IMR-90 (cell line): ENCODE measurements around the gene TRIO. TPM values are rescaled to one million over a fixed set of nuclear protein-coding genes. Genes with fewer than 3 reads are reported as not detected.
A peak's percentile ranks its signal among the peaks of the same experiment; 100 is the strongest.

Experiments used
- ATAC-seq: fragments of 200-7000 bp; cut with Tn5 transposase; 2 replicates; pipeline ENCODE4 v1.9.1; 2020; ENCODE audit warnings: low read depth, mild to moderate bottlenecking, moderate library complexity
- BruUV-seq: library from RNA; stranded (reverse); fragments of 400-500 nt; replicated peaks from 2 replicates; lab custom pipeline; 2021; lab: Mats Ljungman, UMichigan
- CTCF ChIA-PET: fragments of 300-600 bp; formaldehyde crosslinking; extraction: SDS; loops from one replicate; lab custom pipeline; 2021; ENCODE audit warnings: antibody characterized with exemption; lab: Yijun Ruan, JAX
- POLR2A ChIA-PET: fragments of 300-600 bp; sonication (Branson Sonifier 250); formaldehyde crosslinking; loops from one replicate; lab custom pipeline; 2022; ENCODE audit warnings: antibody characterized with exemption; ENCODE audit not compliant: unreplicated experiment; lab: Charles Lee
- DNase-seq: peaks from one replicate; pipeline ENCODE4 v3.0.0; 2013
- H2AFZ ChIP-seq: replicated peaks from 2 replicates; pipeline ENCODE3; 2013; ENCODE audit warnings: low read length, mild to moderate bottlenecking; ENCODE audit not compliant: poor library complexity
- H2AK5ac ChIP-seq: 2 replicates; pipeline ENCODE4 v1.6.1; 2013; ENCODE audit warnings: low read depth, low read length, inconsistent platforms
- H2AK9ac ChIP-seq: replicated peaks from 2 replicates; pipeline ENCODE3; 2013; ENCODE audit warnings: mild to moderate bottlenecking, low read depth, low read length, moderate library complexity; ENCODE audit not compliant: poor library complexity
- H2BK120ac ChIP-seq: 2 replicates; pipeline ENCODE4 v1.6.1; 2013; ENCODE audit warnings: low read depth, low read length, inconsistent platforms
- H2BK15ac ChIP-seq: 3 replicates; pipeline ENCODE4 v1.6.1; 2013; ENCODE audit warnings: low read depth, low read length, inconsistent platforms
- H2BK20ac ChIP-seq: 2 replicates; pipeline ENCODE4 v1.6.1; 2013; ENCODE audit warnings: low read depth, mild to moderate bottlenecking, inconsistent platforms, low read length, moderate library complexity
- H2BK5ac ChIP-seq: 2 replicates; pipeline ENCODE4 v1.6.1; 2013; ENCODE audit warnings: mild to moderate bottlenecking, low read depth, low read length, inconsistent platforms; ENCODE audit not compliant: poor library complexity, severe bottlenecking
- H3K14ac ChIP-seq: replicated peaks from 2 replicates; pipeline ENCODE4 v1.6.1; 2013; ENCODE audit warnings: low read depth, low read length, inconsistent platforms
- H3K18ac ChIP-seq: 2 replicates; pipeline ENCODE4 v1.6.1; 2013; ENCODE audit warnings: low read depth, low read length, control low read depth
- H3K23ac ChIP-seq: 2 replicates; pipeline ENCODE4 v1.6.1; 2013; ENCODE audit warnings: low read depth, low read length, inconsistent platforms
- H3K27ac ChIP-seq: 2 replicates; pipeline ENCODE4 v1.5.1; 2013; ENCODE audit warnings: mild to moderate bottlenecking, control low read depth, low read length; ENCODE audit not compliant: insufficient read depth
- H3K27me3 ChIP-seq: 2 replicates; pipeline ENCODE4 v1.6.1; 2013; ENCODE audit warnings: low read length; ENCODE audit not compliant: control insufficient read depth, insufficient read depth
- H3K36me3 ChIP-seq: 2 replicates; pipeline ENCODE4 v1.6.1; 2013; ENCODE audit warnings: low read length, mixed read lengths; ENCODE audit not compliant: control insufficient read depth, insufficient read depth
- H3K4ac ChIP-seq: 2 replicates; pipeline ENCODE4 v1.6.1; 2013; ENCODE audit warnings: low read depth, low read length, inconsistent platforms
- H3K4me1 ChIP-seq: 2 replicates; pipeline ENCODE4 v1.6.1; 2013; ENCODE audit warnings: low read length, mixed read lengths; ENCODE audit not compliant: control insufficient read depth, insufficient read depth
- H3K4me2 ChIP-seq: 2 replicates; pipeline ENCODE4 v1.6.1; 2013; ENCODE audit warnings: low read depth, mild to moderate bottlenecking, control low read depth, low read length, moderate library complexity
- H3K4me3 ChIP-seq: 2 replicates; pipeline ENCODE4 v1.5.1; 2013; ENCODE audit warnings: low read depth, mild to moderate bottlenecking, control low read depth, low read length, moderate library complexity; ENCODE audit not compliant: insufficient read depth
- H3K56ac ChIP-seq: 2 replicates; pipeline ENCODE4 v1.6.1; 2013; ENCODE audit warnings: low read length, inconsistent platforms; ENCODE audit not compliant: insufficient read depth; ENCODE audit errors: extremely low read depth
- H3K79me1 ChIP-seq, 2 experiments: 2 replicates each; pipeline ENCODE4 v1.6.1; 2013; ENCODE audit warnings: low read length in 2 of 2, inconsistent platforms in 1 of 2, low read depth in 1 of 2
- H3K9ac ChIP-seq: 2 replicates; pipeline ENCODE4 v1.6.1; 2013; ENCODE audit warnings: low read depth, low read length, control low read depth
- H3K9me1 ChIP-seq: 2 replicates; pipeline ENCODE4 v1.6.1; 2013; ENCODE audit warnings: low read length, inconsistent platforms; ENCODE audit not compliant: insufficient read depth
- H3K9me3 ChIP-seq: 2 replicates; pipeline ENCODE4 v1.6.1; 2013; ENCODE audit warnings: low read length; ENCODE audit not compliant: control insufficient read depth, insufficient read depth
- H4K20me1 ChIP-seq: 2 replicates; pipeline ENCODE4 v1.6.1; 2013; ENCODE audit warnings: low read length, inconsistent platforms; ENCODE audit not compliant: insufficient read depth
- H4K5ac ChIP-seq: 2 replicates; pipeline ENCODE4 v1.6.1; 2013; ENCODE audit warnings: mild to moderate bottlenecking, low read depth, low read length, control low read depth
- H4K8ac ChIP-seq, 2 experiments: 2 replicates each; pipeline ENCODE4 v1.6.1; 2013; ENCODE audit warnings: low read depth in 2 of 2, low read length in 2 of 2, control low read depth in 1 of 2, inconsistent platforms in 1 of 2
- H4K91ac ChIP-seq: 2 replicates; pipeline ENCODE4 v1.6.1; 2013; ENCODE audit warnings: low read depth, low read length, inconsistent platforms; ENCODE audit not compliant: insufficient read depth
- BHLHE40 ChIP-seq: fragments of 150-350 bp; IDR thresholded peaks from 2 replicates; pipeline ENCODE4 v1.6.1; 2016; ENCODE audit warnings: mild to moderate bottlenecking, low read depth, low read length
- CEBPB ChIP-seq: IDR thresholded peaks from 2 replicates; pipeline ENCODE4 v1.6.1; 2012; ENCODE audit warnings: low read depth, low read length, improper control_type of control experiment
- CHD1 ChIP-seq: IDR thresholded peaks from 2 replicates; pipeline ENCODE4 v1.6.1; 2012; ENCODE audit warnings: low read depth, low read length, improper control_type of control experiment
- CTCF ChIP-seq: conservative IDR thresholded peaks from 2 replicates; pipeline ENCODE4 v1.5.1; 2012; ENCODE audit warnings: mild to moderate bottlenecking, low read depth, low read length, improper control_type of control experiment
- MAFK ChIP-seq: IDR thresholded peaks from 2 replicates; pipeline ENCODE4 v1.6.1; 2012; ENCODE audit warnings: low read depth, low read length, improper control_type of control experiment
- NFE2L2 ChIP-seq: fragments of 150-350 bp; IDR thresholded peaks from 2 replicates; pipeline ENCODE4 v1.6.1; 2016; ENCODE audit warnings: low read depth, mild to moderate bottlenecking, low read length
- POLR2A ChIP-seq: IDR thresholded peaks from 2 replicates; pipeline ENCODE4 v1.6.1; 2012; ENCODE audit warnings: mild to moderate bottlenecking, low read depth, low read length
- RAD21 ChIP-seq: IDR thresholded peaks from 2 replicates; pipeline ENCODE4 v1.6.1; 2012; ENCODE audit warnings: low read length, improper control_type of control experiment
- USF2 ChIP-seq: fragments of 150-350 bp; IDR thresholded peaks from 2 replicates; pipeline ENCODE4 v1.6.1; 2017; ENCODE audit warnings: mild to moderate bottlenecking, antibody characterized with exemption, low read length, low read depth
- WGBS, 2 experiments: methylation state at CpG; one replicate each; pipeline versions ENCODE4 v1.1.5 to v1.1.7; 2013; ENCODE audit warnings: missing lambda C conversion rate in 2 of 2; ENCODE audit not compliant: insufficient read length in 1 of 2; ENCODE audit errors: extremely low coverage in 2 of 2; 5-methylcytosine and 5-hydroxymethylcytosine counted together
- dilution Hi-C: fragments of 300-500 bp; cut with HindIII; formaldehyde crosslinking; loops from one replicate; pipeline ENCODE4 v1.14.3; 2018; ENCODE audit warnings: low sequenced_read_pairs; ENCODE audit not compliant: unreplicated experiment
- in situ Hi-C: fragments of 300-500 bp; cut with MboI; formaldehyde crosslinking; loops from 3 replicates; pipeline ENCODE4 v1.14.3; 2019; ENCODE audit warnings: low sequenced_read_pairs, inconsistent platforms, mixed read lengths
- intact Hi-C: fragments of 100-400 bp; cut with micrococcal nuclease; formaldehyde crosslinking; loops from 2 replicates; pipeline ENCODE4 v1.10.0; 2022
- polyA plus RNA-seq, 3 experiments: library from polyadenylated mRNA; depleted of rRNA; stranded (reverse); fragments of >200 nt; gene quantifications; 2 replicates each; pipeline ENCODE4 v1.2.3, GENCODE V29; 2012; ENCODE audit warnings: low replicate concordance in 1 of 3
- total RNA-seq: library from RNA; depleted of rRNA; stranded (reverse); fragments of >200 nt; gene quantifications from 2 replicates; pipeline ENCODE4 v1.2.3, GENCODE V29; 2012
- TF ChIP-seq, protein P1 (sequence below): fragments of 150-350 bp; IDR thresholded peaks from 2 replicates; pipeline ENCODE4 v1.6.1; 2016; ENCODE audit warnings: low read depth, mild to moderate bottlenecking, low read length, moderate library complexity, borderline replicate concordance

Gene TRIO
- total and polyA plus RNA-seq, 2 of the 4 experiments (the other 2 are of a cell fraction) = 206 to 522 TPM

DNA sequence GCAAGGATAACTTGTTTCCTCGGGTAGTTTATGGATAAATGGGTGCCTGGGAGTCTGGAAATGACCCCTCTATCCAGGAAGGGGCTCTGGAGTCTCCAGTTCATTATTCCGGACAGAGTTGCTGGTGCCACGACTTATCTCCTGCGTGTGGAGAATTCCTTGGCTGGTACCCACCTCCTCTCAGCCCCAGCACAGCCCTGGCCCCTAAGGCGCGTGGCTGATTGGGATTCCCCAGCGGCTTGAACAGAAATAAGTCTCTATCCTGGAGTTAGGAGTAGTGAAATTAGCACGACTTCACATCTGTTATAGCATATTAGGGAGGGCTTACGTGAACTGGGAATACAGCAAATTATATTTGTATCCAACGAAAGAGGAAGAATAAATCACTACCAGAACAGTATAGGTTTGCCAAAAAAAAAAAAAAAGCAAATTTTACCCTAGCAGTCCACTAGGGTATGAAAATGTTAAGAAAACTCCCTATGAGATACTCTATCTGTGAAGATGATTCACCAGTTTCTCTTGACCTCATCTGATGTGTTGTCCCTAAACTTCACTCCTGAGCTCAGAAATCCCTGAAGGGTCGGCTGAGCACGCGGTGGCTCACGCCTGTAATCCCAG lies 265.9 kb downstream of the TRIO start:
- in situ Hi-C loops = loop anchor here (10.0 to 25.0 kb wide), 2 partner anchors 236 to 603 kb away; no protein-coding TSS in a partner anchor
- no peak overlapping the region for H2AK5ac ChIP-seq
- ChIA-PET CTCF (no interaction called here), POLR2A (interaction anchor here (0.7 kb wide), 1 partner anchor 400 kb away, joined by 13 read pairs; no protein-coding TSS in a partner anchor)
- dilution Hi-C loops = no loop called here
- no peak overlapping the region for H2BK20ac ChIP-seq
- intact Hi-C loops = no loop called here
- WGBS, 2 experiments = 95% methylated on average over 3 of the region's 14 CpGs; no CpG with 5 or more reads in 1 of the 2 experiments
- DNase-seq = peak; percentile 52
- H3K4me2 ChIP-seq = no peak overlapping the region
- no peak overlapping the region for H3K4me3 ChIP-seq
- H2BK5ac ChIP-seq = no peak overlapping the region
- ATAC-seq = no peak
- H2AFZ ChIP-seq = no peak overlapping the region
- H3K27me3 ChIP-seq = no peaks in the 10 kb centered on the region
- no peak overlapping the region for H3K14ac ChIP-seq
- H4K91ac ChIP-seq = no peak overlapping the region
- no peak overlapping the region for H3K4ac ChIP-seq
- peaks cover 78% of the 10 kb centered on the region for H3K36me3 ChIP-seq
- H3K18ac ChIP-seq = no peak overlapping the region
- H3K9ac ChIP-seq = no peak overlapping the region
- H3K79me1 ChIP-seq = peaks cover 46 to 89% of the 10 kb centered on the region in 2 experiments
- H4K8ac ChIP-seq = no peak overlapping the region
- no peaks in the 10 kb centered on the region for H3K9me3 ChIP-seq
- no peak overlapping the region for H2BK15ac ChIP-seq
- H3K27ac ChIP-seq = no peak overlapping the region
- H4K5ac ChIP-seq = no peak overlapping the region
- H2BK120ac ChIP-seq = no peak overlapping the region
- peaks cover 78% of the 10 kb centered on the region for H4K20me1 ChIP-seq
- BruUV-seq = no TSS peak
- no peak overlapping the region for H3K56ac ChIP-seq
- H2AK9ac ChIP-seq = no peak overlapping the region
- peaks cover 28% of the 10 kb centered on the region for H3K9me1 ChIP-seq
- H3K4me1 ChIP-seq = peaks cover 24% of the 10 kb centered on the region
- no peak for TF ChIP-seq USF2
- no peak for TF ChIP-seq RAD21
- no peak for TF ChIP-seq POLR2A
- TF ChIP-seq CEBPB = no peak
- TF ChIP-seq, protein P1, sequence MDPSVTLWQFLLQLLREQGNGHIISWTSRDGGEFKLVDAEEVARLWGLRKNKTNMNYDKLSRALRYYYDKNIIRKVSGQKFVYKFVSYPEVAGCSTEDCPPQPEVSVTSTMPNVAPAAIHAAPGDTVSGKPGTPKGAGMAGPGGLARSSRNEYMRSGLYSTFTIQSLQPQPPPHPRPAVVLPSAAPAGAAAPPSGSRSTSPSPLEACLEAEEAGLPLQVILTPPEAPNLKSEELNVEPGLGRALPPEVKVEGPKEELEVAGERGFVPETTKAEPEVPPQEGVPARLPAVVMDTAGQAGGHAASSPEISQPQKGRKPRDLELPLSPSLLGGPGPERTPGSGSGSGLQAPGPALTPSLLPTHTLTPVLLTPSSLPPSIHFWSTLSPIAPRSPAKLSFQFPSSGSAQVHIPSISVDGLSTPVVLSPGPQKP = no peak
- TF ChIP-seq MAFK = no peak
- TF ChIP-seq BHLHE40 = no peak
- no peak for TF ChIP-seq CHD1
- TF ChIP-seq CTCF = no peak; the same call in 1 of the 2 replicates
- no peak for TF ChIP-seq NFE2L2
- no peak overlapping the region for H3K23ac ChIP-seq
